ENCODE data around the gene XPNPEP3.
"Not testable (repeated sequence)": the region's sequence is repeated elsewhere in the genome, so short reads cannot be mapped to it uniquely, and the experiment has no call there.

XPNPEP3 gene

DNA sequence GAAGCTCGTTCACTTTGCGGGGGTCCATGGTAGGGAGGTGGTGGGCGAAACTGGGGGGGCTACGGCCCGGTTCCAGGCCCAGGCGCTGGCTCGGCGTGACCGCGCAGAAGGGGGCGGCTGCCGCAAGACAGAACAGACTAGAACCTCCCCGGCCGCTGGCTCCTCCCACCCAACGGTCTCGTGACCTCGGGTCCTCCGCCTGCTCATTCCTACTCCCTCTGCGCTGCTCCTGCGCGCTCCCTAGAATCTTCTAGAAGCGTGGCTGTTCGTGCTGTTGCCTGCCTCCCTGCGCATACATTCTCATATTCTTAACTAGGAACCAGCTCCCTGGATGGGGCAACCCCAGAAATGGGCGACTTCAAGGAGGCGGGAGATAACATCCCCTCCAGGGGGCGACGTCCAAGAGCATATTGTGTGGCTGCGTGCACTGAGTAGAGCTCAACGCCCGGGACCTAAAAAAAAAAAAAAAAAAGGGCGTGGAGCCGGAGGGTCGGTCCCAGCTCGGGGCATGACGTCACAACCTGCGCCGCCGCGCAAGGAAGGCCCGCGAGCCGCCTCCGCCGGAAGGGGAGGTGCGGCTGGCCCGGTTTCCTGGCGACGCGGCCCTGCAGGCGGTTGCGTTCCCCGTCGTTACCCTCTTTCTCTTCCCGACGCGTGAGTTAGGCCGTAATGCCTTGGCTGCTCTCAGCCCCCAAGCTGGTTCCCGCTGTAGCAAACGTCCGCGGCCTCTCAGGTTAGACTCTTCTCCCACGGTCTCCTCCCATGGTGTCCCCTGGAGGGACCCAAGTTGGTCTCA lies at the start of gene XPNPEP3, which contains the start of gene ST13:
Gene XPNPEP3, plus strand, starts transcription at position 636 of the 796 bp plus-strand sequence. Its CDS starts 34 bp downstream, at position 670.
Gene ST13, minus strand, starts transcription at position 127 of the 796 bp plus-strand sequence. Its CDS starts 99 bp downstream, at position 28.
- DNase-seq = peak; percentile 98

DNA sequence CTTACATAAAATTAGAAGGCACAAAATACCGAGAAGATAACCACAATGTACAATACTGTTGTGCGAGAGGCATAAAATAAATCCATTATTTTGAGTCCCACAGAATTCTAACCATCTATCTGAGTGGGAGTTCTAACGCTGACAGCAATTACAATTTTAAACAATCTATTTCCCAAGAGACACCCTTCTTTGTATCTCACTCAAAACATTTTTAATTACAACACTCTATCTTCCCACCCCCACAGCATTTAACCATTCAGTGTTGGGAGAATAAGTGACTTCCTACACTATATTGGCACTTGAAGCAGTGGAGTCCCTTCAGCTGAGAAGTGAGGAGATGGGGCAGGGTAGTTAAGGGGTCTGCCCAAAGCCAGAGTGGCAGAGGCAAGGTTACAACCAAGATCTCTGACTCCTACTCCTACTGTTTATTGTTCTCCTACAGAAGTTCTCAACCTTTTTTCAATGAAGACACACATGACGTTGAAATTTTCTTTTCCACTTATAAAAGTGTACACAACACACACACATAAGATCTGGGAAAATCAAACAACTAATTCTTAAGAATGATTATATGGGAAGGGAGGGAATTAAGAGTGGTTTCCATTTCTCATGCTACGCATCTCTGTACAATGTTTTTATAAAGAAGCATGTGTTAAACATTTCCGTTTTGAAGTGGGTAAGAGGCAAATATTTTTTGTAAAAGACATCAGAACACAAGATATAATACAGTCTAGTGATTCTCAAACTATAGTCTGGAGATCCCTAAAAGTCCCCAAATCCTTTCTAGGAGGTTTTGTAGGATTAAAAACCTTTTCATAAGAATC lies 48.7 kb upstream of the XPNPEP3 start:
- DNase-seq = no peak

DNA sequence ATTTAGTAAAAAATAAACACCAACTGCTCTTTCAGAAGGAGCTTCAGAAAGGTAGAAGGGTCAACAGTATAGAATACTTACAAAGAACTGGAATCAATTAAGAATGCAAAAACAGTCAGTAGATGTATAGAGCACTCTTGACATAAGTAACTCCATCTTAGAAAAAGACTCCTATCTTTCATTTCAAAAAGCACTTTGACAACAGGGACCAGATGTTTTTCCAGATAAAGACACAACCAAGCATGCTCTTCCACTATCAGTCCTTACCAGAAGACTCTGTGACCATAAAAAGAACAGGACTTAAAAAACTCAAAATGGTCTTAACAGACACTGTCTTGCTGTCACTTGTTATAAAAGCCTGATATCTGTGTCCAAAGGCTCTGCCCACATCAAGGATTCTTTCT lies 43.0 kb upstream of the XPNPEP3 start:
- DNase-seq = no peak

- no peak for DNase-seq
Observed at GRCh38 chr22:40817737-40818136, 39.2 kb upstream of the XPNPEP3 start.

DNA sequence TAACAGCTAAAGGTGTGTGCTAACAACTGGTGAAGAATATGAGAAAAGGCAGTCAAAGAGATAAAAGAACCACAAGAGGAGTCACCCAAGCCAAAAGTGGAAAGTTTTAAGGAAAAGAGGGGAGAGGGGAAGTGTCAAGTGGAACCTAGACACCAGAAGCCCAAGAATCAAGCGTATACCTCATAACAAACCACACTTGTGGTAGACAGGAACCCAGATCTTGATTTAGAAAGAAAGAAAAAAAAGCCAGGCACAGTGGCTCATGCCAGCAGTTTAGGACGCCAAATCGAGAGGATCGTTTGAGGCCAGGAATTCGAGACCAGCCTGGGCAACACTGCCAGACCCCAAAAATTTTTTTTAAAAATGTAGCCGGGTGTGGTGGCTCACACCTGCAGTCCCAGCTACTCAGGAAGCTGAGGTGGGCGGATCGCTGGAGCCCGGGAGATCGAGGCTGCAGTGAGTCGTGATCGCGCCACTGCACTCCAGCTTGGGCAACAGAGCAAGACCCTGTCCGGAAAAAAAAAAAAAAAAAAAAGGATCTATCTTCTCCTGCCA lies 38.7 kb upstream of the XPNPEP3 start:
- no peak for DNase-seq

DNA sequence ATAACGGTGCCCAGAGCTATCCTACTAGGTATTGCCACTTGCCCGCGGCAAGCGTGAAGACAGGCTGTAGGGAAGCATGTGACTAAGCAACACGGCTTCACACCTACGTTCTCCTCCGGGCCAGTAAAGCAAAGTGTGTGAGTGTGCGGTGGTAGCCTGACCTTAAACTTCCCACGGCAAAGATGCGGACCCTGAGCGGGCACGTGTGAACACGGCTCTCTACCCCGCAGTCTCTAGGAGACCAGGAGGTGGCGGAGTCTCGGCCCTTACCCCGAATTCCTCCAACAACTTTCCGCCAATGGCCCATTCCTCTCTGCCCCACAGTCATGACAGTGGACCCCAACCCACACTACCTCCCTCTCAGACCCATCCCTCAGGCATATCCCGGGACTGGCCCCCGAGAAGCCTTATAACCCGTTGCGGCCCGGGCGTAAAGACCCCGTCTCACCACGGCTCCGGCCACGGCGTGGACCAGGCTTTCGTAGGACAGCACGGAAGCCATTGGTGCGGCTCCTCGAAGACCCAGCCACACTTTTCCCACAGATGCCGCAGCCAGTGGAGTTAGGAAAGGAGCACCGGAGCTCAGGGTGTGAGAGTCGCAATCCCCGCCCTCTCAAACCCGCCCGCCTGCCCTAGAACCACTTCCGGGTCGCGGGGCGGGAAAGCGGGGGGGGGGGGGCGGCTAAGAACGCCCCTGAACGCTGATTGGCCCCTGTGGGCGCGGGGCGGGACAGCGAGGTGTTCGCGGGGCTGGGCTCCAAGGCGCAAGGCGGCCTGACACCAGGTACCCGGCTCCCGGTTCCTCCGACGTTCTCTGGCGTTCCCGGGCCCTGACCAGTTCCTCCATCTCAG lies 38.0 kb upstream of the XPNPEP3 start, which contains the start of gene SLC25A17:
Gene SLC25A17, minus strand, starts transcription at position 600 of the 852 bp plus-strand sequence. Its CDS starts 98 bp downstream, at position 502.
- DNase-seq = peak; percentile 96

GRCh38 chr22:40819599-40820140 lies 37.3 kb upstream of the XPNPEP3 start:
- no peak for DNase-seq

DNA sequence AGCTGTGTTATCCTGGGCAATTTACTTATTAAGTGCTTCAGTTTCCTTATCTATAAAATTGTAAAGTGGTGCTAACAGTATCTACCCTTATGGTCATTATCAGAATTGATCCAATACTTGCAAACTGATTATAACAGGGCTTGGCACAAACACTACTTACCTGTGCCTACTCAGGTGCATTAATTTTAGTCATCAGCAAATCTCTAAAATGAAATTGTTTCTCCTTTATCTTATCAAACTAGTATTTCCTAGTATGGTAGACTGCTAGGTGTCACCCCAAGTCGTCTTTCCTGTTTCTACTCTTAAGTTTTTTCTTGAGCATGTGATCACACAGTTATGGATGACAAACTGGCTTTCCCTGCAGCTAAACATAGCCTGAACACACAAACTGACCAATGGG lies 33.5 kb upstream of the XPNPEP3 start:
- DNase-seq = no peak

DNA sequence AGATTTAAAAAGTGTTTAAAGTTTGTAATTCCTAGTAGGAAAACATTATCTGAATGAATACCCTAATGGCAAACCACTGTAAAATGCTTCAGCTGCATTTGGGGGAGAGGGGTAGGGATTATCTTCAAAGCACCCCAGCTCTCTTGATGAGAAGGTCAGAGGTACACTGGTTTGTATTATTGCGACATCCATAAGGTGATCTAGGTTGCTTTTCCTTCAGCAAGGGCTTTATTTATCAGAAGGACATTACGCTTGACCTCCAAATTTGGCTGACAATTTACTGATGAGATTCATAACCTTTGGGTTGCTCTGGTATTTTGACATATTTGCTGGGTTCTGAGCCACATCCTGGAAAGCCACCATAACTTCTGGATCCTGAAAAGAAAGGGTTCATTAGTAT lies 30.7 kb upstream of the XPNPEP3 start:
- not testable (repeated sequence) for DNase-seq

GRCh38 chr22:40826984-40827741 lies 29.8 kb upstream of the XPNPEP3 start:
- DNase-seq = no peak

DNA sequence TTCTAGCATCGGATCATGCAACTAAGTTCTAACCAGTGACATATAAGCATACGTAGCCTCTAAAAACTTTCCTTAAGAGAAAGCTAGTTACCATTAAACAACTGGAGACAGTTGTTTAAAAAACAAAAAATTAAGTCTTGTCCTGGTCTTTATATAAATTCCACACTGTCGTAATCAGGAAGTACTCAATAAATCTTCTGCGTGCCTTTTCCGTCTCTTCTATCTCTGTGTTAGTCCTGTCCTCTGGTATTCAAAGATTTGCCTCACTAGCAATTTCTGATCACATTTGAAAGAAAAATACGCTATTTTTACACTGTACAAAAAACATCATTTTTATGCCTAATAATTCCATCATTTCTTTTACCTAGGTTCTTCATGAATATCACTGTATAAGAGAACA lies 27.8 kb upstream of the XPNPEP3 start:
- DNase-seq = no peak

GRCh38 chr22:40834619-40835018 lies 22.3 kb upstream of the XPNPEP3 start:
- no peak for DNase-seq

GRCh38 chr22:40838486-40838885 lies 18.5 kb upstream of the XPNPEP3 start:
- DNase-seq = no peak

- DNase-seq = no peak
Observed at GRCh38 chr22:40844951-40845350, 12.0 kb upstream of the XPNPEP3 start.

DNA sequence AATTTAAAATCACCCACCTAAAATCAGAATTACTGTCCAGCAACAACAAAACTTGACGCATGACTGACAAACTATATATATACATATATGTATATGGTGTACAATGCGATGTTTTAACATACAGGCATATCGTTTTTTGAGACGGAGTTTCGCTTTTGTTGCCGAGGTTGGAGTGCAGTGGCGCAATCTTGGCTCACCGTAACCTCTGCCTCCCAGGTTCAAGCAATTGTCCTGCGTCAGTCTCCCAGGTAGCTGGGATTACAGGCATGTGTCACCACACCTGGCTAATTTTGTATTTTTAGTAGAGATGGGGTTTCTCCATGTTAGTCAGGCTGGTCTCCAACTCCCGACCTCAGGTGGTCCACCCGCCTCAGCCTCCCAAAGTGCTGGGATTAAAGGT lies 11.1 kb upstream of the XPNPEP3 start:
- DNase-seq = not testable (repeated sequence)

- no peak for DNase-seq
Observed at GRCh38 chr22:40853333-40853732, 3.6 kb upstream of the XPNPEP3 start.

- no peak for DNase-seq
Observed at GRCh38 chr22:40853961-40854360, 3.0 kb upstream of the XPNPEP3 start.

DNA sequence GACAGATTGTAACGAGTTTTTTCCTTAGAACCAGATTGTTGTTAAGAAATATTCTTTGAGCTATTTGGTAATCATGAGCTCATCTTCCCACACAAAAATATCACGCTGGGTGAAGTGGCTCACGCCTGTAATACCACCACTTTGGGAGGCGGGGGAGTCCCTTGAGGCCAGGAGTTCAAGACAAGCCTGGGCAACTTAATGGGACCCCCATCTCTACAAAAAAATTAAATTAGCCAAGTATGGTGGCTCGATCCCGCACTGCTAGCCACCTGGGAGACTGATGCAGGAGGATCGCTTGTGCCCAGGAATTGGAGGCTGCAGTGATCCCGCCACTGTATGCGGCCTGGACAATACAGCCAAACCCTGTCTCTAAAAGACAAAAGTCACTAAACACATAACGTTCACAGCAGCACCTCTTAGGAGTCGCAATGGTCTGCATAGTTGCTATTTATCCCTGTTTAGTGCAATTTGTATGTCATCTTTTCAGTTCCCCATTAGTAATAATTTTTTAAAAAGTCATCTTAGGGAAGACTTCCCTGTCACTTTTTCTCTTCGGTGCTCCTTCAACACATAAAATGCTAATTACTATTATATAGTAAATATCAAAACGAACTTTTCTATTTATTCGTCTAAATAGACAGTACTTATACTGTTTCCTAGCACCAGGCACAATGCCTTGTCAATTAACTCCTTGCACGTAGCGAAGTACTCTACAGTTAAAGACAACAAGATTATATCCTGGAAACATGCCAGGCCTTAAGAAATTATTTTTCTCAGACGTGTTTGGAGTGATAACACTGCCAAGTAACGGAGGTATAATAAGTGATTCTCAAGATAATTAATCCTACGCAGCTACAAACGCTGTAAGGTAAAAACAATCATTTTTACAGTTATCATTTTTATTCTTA lies 1.6 kb upstream of the XPNPEP3 start:
- DNase-seq = no peak

- no peak for DNase-seq
Observed at GRCh38 chr22:40855979-40856512, 902 bp upstream of the XPNPEP3 start.

DNA sequence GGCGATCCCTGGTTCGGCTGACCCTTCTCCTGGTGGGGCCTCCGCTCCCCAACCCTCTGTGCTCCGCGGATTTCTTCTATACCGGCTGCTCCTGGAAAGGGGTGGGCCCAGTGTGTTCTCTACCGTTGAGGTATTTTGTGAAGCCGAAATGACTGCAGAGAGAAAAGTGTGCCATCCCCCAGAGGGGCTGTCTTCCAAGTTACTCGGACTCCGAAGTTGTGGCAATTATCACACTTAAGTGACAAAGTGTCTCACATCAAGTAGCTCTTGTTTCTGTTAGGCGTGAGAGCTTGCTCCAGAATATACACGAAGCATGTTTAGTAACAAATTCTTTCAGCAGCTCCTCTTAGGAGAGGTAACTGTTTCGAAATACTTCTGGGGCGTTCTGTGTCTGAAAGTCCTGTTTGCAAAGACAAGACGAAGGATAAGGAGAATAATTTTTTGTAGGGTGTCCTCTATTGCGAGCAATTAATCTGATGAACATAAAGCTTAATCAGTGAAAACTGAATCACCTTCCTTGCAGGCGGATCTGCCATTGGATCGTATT lies 434 bp downstream of the XPNPEP3 start:
- DNase-seq = no peak
